ENCODE data around the gene DCAF8.

DNA sequence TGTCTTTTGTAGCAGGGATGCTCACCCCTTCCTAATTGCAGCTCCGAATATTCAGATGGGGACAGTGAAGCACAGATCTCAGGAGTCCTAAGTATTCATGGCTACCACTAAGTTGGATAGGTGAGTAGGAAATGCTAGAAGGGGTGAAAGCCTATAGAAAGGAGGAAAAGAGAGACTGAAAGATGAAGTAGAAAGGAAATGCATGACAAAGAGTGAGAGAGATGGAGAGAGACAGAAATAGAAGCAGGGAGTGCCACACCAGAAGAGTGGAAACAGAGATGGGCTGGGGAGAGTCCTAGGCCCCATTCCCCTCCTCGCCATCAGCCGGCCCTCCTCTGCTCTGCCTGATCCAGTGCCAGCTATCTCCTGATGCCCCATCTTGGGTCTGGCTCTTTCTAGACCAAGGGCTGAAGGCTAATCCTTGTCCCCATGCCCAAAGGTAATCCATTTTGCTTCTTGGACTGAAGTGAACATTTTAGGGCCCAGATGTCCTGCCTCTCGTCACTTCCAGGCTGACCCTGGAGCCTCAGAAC lies 55.2 kb downstream of the DCAF8 start:
- TF ChIP-seq, protein P1, sequence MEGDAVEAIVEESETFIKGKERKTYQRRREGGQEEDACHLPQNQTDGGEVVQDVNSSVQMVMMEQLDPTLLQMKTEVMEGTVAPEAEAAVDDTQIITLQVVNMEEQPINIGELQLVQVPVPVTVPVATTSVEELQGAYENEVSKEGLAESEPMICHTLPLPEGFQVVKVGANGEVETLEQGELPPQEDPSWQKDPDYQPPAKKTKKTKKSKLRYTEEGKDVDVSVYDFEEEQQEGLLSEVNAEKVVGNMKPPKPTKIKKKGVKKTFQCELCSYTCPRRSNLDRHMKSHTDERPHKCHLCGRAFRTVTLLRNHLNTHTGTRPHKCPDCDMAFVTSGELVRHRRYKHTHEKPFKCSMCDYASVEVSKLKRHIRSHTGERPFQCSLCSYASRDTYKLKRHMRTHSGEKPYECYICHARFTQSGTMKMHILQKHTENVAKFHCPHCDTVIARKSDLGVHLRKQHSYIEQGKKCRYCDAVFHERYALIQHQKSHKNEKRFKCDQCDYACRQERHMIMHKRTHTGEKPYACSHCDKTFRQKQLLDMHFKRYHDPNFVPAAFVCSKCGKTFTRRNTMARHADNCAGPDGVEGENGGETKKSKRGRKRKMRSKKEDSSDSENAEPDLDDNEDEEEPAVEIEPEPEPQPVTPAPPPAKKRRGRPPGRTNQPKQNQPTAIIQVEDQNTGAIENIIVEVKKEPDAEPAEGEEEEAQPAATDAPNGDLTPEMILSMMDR (IDR thresholded peaks at IDR 0.05) = no peak
- TF ChIP-seq POLR2A (IDR thresholded peaks at IDR 0.05) = no peak
